Kidney (tissue), 14 donors: ENCODE data around the gene ZMYM4. TPM values are rescaled to one million over a fixed set of nuclear protein-coding genes. Genes with fewer than 3 reads are reported as not detected.
"Not testable (repeated sequence)": the region's sequence is repeated elsewhere in the genome, so short reads cannot be mapped to it uniquely, and the experiment has no call there.

Experiments
- DNase-seq, 5 donors: peaks; one replicate each; pipeline ENCODE4 v3.0.0-alpha.2; 2013 to 2020
- FAIRE-seq: peaks from 2 replicates; lab custom pipeline; 2012; peaks lifted over from hg19 to GRCh38; lab: Jason Lieb, UNC
- H3K27ac ChIP-seq, 2 donors: one replicate each; pipeline ENCODE4 v1.7.0; 2013; ENCODE audit warnings: low read depth in 2 of 2, low read length in 2 of 2, inconsistent platforms in 1 of 2
- H3K27me3 ChIP-seq: one replicate; pipeline ENCODE4 v1.7.1; 2013; ENCODE audit warnings: low read length, inconsistent platforms; ENCODE audit not compliant: control insufficient read depth, insufficient read depth
- H3K36me3 ChIP-seq, 3 donors: one replicate each; pipeline versions ENCODE4 v1.7.0 to v1.7.1; 2013; ENCODE audit warnings: low read length in 3 of 3, control low read depth in 1 of 3, inconsistent platforms in 1 of 3; ENCODE audit not compliant: insufficient read depth in 3 of 3, control insufficient read depth in 2 of 3
- H3K4me1 ChIP-seq, 3 donors: one replicate each; pipeline versions ENCODE4 v1.7.0 to v1.7.1; 2013; ENCODE audit warnings: low read length in 3 of 3, inconsistent platforms in 1 of 3, low read depth in 1 of 3; ENCODE audit not compliant: control insufficient read depth in 2 of 3, insufficient read depth in 2 of 3
- H3K4me3 ChIP-seq, 3 donors: one replicate each; pipeline versions ENCODE4 v1.7.0 to v1.8.1; 2013; ENCODE audit warnings: low read length in 3 of 3, control low read depth in 1 of 3, inconsistent platforms in 1 of 3
- H3K9ac ChIP-seq, 3 donors: one replicate each; pipeline versions ENCODE4 v1.7.0 to v1.7.1; 2013; ENCODE audit warnings: low read length in 3 of 3, control low read depth in 1 of 3, inconsistent platforms in 1 of 3
- H3K9me3 ChIP-seq, 3 donors: one replicate each; pipeline versions ENCODE4 v1.7.0 to v1.7.1; 2013; ENCODE audit warnings: low read length in 3 of 3, control low read depth in 1 of 3, inconsistent platforms in 1 of 3; ENCODE audit not compliant: control insufficient read depth in 2 of 3, insufficient read depth in 1 of 3
- intact Hi-C: fragments of 100-400 bp; cut with DNase I; formaldehyde crosslinking; loops from one replicate; pipeline ENCODE4 v1.11.1; 2022
- polyA plus RNA-seq: library from polyadenylated mRNA; stranded (reverse); fragments of 350-450 nt; fragmentation: Illumina TruSeq; extraction: RNeasy Lipid Tissue Mini Kit (QIAGEN cat#74804); gene quantifications from one replicate; pipeline ENCODE4 v1.2.3, GENCODE V29; 2014; ENCODE audit warnings: low read depth, low replicate concordance; ENCODE audit not compliant: insufficient read depth
- total RNA-seq: library from RNA; stranded (reverse); fragmentation: NEBNext Ultra II Directional; extraction: Animal tissue kit (Norgen Biotek cat#: 25700); gene quantifications from one replicate; pipeline ENCODE4 v1.2.1, GENCODE V29; 2021
- TF ChIP-seq, protein P1 (sequence below): IDR thresholded peaks from 3 replicates; pipeline ENCODE4 v1.5.1; 2012; ENCODE audit warnings: mild to moderate bottlenecking, moderate library complexity, borderline replicate concordance; ENCODE audit not compliant: insufficient read depth; ENCODE audit errors: extremely low read depth
- donor health status: control.
- donor health status: control.
- donor health status: control.
- donor health status: control.
- donor health status: control.
- donor health status: DM: yes; HTN: yes; CAD: no.
- donor health status: Normal renal cell carcinoma (clear cell type).

ZMYM4 gene
- total and polyA plus RNA-seq, 2 donors from 2014 or later, result 11.2 to 64.4 TPM

DNA sequence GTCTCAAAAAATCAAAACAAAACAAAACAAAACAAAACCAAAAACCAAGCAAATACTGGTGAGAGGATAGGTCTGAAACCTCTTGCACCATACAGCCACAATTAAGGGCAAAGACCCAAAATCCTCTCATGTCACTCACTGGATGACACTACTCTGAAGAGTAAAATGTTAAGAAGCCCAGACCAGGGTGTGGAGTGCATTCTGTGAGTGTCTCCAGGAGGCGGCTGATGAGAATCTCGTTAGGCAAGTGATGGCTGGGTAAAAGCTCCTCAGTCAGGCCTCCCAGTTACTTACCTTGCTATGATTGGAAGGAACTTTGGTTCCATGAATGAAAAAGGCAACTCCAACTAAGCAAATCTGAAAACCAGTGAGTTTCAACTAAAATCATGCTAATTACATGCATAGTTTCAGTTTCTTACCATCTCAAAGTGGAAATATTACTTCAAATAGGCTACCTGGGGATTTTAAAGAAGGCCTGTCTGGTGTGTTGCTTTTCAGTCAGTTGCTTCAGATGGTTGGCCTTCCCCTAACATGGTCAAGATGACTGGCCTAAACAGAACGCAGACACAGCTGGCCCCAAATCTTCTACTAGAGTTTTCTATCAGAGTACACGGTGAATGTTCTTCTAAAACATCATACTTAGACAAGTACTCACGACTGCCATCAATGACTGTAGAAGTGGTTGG, 193.6 kb downstream of the ZMYM4 start:
- TF ChIP-seq, protein P1, sequence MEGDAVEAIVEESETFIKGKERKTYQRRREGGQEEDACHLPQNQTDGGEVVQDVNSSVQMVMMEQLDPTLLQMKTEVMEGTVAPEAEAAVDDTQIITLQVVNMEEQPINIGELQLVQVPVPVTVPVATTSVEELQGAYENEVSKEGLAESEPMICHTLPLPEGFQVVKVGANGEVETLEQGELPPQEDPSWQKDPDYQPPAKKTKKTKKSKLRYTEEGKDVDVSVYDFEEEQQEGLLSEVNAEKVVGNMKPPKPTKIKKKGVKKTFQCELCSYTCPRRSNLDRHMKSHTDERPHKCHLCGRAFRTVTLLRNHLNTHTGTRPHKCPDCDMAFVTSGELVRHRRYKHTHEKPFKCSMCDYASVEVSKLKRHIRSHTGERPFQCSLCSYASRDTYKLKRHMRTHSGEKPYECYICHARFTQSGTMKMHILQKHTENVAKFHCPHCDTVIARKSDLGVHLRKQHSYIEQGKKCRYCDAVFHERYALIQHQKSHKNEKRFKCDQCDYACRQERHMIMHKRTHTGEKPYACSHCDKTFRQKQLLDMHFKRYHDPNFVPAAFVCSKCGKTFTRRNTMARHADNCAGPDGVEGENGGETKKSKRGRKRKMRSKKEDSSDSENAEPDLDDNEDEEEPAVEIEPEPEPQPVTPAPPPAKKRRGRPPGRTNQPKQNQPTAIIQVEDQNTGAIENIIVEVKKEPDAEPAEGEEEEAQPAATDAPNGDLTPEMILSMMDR, result no peak
- no peak overlapping the region for H3K9ac ChIP-seq
- DNase-seq (no peak), FAIRE-seq (no peak)
- H3K27me3 ChIP-seq, result no peaks in the 10 kb centered on the region
- no peaks in the 10 kb centered on the region for H3K9me3 ChIP-seq
- no peak overlapping the region for H3K4me3 ChIP-seq
- peaks cover 9 to 23% (median 21%) of the 10 kb centered on the region in 3 donors for H3K36me3 ChIP-seq
- no peaks in the 10 kb centered on the region for H3K4me1 ChIP-seq
- intact Hi-C loops, result no loop called here
- no peak overlapping the region for H3K27ac ChIP-seq

DNA sequence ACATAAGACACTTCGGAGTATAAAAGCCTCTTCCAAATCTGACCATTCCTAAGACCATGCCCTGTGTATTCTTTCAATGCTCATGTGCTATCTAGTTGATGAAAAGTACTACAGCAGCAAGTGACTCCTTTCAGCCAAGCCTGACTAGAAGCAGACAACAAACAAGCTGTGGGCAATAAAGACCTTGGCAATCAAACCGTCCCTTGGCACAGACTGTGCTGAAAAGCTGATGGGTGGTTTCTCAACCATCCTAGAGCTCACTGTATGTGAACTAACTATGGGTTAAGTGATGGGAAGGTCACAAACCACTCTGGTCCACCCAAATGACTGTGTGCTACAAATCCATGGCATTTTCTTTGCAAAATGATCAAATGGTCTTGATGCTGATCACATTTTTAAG, 194.7 kb downstream of the ZMYM4 start:
- FAIRE-seq (no peak), DNase-seq (no peak)
- Histone ChIP-seq H3K4me1 (no peaks in the 10 kb centered on the region), H3K4me3 (no peak overlapping the region), H3K36me3 (peaks cover 9 to 23% (median 19%) of the 10 kb centered on the region in 3 donors), H3K9ac (no peak overlapping the region), H3K9me3 (no peaks in the 10 kb centered on the region), H3K27ac (no peak overlapping the region), H3K27me3 (no peaks in the 10 kb centered on the region)
- TF ChIP-seq, protein P1, result no peak
- intact Hi-C loops, result no loop called here

DNA sequence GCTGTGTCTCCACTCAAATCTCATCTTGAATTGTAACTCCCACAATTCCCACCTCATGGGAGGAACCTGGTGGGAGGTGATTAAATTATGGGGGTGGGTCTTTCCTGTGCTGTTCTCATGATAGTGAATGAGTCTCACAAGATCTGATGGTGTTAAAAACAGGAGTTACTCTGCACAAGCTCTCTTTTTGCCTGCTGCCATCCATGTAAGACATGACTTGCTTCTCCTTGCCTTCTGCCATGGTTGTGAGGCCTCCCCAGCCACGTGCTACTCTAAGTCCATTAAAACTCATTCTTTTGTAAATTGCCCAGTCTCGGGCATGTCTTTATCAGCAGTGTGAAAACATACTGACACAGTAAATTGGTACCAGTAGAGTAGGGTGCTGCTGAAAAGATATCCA, 195.2 kb downstream of the ZMYM4 start:
- DNase-seq, H3K4me1 ChIP-seq, H3K27me3 ChIP-seq, H3K9me3 ChIP-seq, H3K4me3 ChIP-seq, H3K9ac ChIP-seq, intact Hi-C loops, FAIRE-seq, H3K27ac ChIP-seq: not testable (repeated sequence)
- H3K36me3 ChIP-seq, result peaks cover 9 to 21% (median 19%) of the 10 kb centered on the region in 3 donors

DNA sequence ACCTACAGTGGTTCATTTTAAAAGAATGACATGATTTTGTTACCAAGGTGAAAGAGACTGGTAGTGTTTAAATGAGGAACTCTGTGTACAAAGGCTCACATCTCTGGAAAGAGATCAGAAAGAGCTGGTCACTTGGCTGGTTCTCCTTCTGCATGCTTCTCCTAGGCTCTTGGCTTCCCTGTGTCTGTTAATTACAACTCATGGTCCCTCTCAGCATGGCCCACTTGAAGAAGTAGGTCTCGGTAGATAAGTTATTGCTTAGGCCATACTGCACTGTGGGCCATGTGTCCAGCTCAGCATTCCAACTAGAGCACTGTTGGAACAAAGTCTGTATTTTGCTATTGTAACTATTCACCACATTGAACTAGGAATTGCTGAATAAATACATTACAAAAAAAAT, 197.6 kb downstream of the ZMYM4 start:
- peaks cover 9 to 19% (median 18%) of the 10 kb centered on the region in 3 donors for H3K36me3 ChIP-seq
- H3K4me3 ChIP-seq, result no peak overlapping the region
- DNase-seq, result no peak
- TF ChIP-seq, protein P1, result no peak
- H3K27ac ChIP-seq, result no peak overlapping the region
- FAIRE-seq, result no peak
- intact Hi-C loops, result no loop called here
- H3K9me3 ChIP-seq, result no peaks in the 10 kb centered on the region
- H3K9ac ChIP-seq, result no peak overlapping the region
- H3K27me3 ChIP-seq, result no peaks in the 10 kb centered on the region
- H3K4me1 ChIP-seq, result no peaks in the 10 kb centered on the region
